ENCODE results near the gene CCDC13. TPM values are rescaled to one million over a fixed set of nuclear protein-coding genes. Genes with fewer than 3 reads are reported as not detected.

The CCDC13 gene
- total RNA-seq, 1 experiment from 2014 or later = 0.79 TPM

GRCh38 chr3:42762046-42762724 lies 10.9 kb downstream of the CCDC13 start:
- CTCF ChIA-PET = interaction anchor here (0.8 to 3.3 kb wide), 5 partner anchors 12 to 101 kb away, joined by 3 to 17 read pairs (median 4); no protein-coding TSS in a partner anchor
- no peak overlapping the region for H3K4me3 Mint-ChIP-seq
- H3K9me3 Mint-ChIP-seq = peaks cover 11% of the 10 kb centered on the region
- no peak overlapping the region for H3K27ac Mint-ChIP-seq
- POLR2A ChIA-PET = no interaction called here
- ATAC-seq (no peak), DNase-seq (ENCODE audit: low spot score) (no peak)
- peaks cover 34% of the 10 kb centered on the region for H3K4me1 Mint-ChIP-seq
- H3K36me3 Mint-ChIP-seq = peaks cover 4% of the 10 kb centered on the region
- no peak for TF ChIP-seq ZBTB43 (CRISPR knock-in tag; IDR thresholded peaks at IDR 0.05)
- TF ChIP-seq USF2 (CRISPR knock-in tag; IDR thresholded peaks at IDR 0.05) = no peak
- no peak for TF ChIP-seq GRHL2 (CRISPR knock-in tag; IDR thresholded peaks at IDR 0.05; ENCODE audit: insufficient replicate concordance, severe bottlenecking)
- no peak for TF ChIP-seq AR (CRISPR knock-in tag; IDR thresholded peaks at IDR 0.05)
- no peak for TF ChIP-seq NR3C1 (CRISPR knock-in tag; conservative IDR thresholded peaks at IDR 0.05; ENCODE audit: low read depth)
- TF ChIP-seq NFATC4 (CRISPR knock-in tag; IDR thresholded peaks at IDR 0.05) = no peak
- TF ChIP-seq STAT6 (CRISPR knock-in tag; conservative IDR thresholded peaks at IDR 0.05; ENCODE audit: low read depth) = no peak
- no peak for TF ChIP-seq GABPB1 (CRISPR knock-in tag; IDR thresholded peaks at IDR 0.05)
- TF ChIP-seq TEAD4 (CRISPR knock-in tag; IDR thresholded peaks at IDR 0.05) = no peak
- no peaks in the 10 kb centered on the region; the same call in 1 of the 2 replicates for H3K27me3 Mint-ChIP-seq (ENCODE audit: low read depth)

- no peak for ATAC-seq
- DNase-seq (ENCODE audit: low spot score) = no peak
- peaks cover 11% of the 10 kb centered on the region for H3K9me3 Mint-ChIP-seq
- no peaks in the 10 kb centered on the region; the same call in 1 of the 2 replicates for H3K27me3 Mint-ChIP-seq (ENCODE audit: low read depth)
- H3K27ac Mint-ChIP-seq = no peak overlapping the region
- no peaks in the 10 kb centered on the region for H3K4me1 Mint-ChIP-seq
- no peak for TF ChIP-seq ZNF671 (CRISPR knock-in tag; IDR thresholded peaks at IDR 0.05)
- no peak for TF ChIP-seq MXD4 (CRISPR knock-in tag; IDR thresholded peaks at IDR 0.05; ENCODE audit: borderline replicate concordance)
- no peak for TF ChIP-seq ZNF232 (CRISPR knock-in tag; IDR thresholded peaks at IDR 0.05)
- no peak for TF ChIP-seq STAT6 (CRISPR knock-in tag; conservative IDR thresholded peaks at IDR 0.05; ENCODE audit: low read depth)
- TF ChIP-seq IRF1 (CRISPR knock-in tag; IDR thresholded peaks at IDR 0.05) = no peak
- no peak for TF ChIP-seq E2F5 (CRISPR knock-in tag; IDR thresholded peaks at IDR 0.05)
- no peak for TF ChIP-seq NFE2L1 (CRISPR knock-in tag; IDR thresholded peaks at IDR 0.05)
- TF ChIP-seq MYBL2 (CRISPR knock-in tag; IDR thresholded peaks at IDR 0.05) = no peak
- TF ChIP-seq PRRX2 (CRISPR knock-in tag; IDR thresholded peaks at IDR 0.05) = no peak
- no peak for TF ChIP-seq HMGA2 (CRISPR knock-in tag; IDR thresholded peaks at IDR 0.05)
- no peak for TF ChIP-seq NR2C2 (CRISPR knock-in tag; IDR thresholded peaks at IDR 0.05)
- no peak for TF ChIP-seq TP53 (CRISPR knock-in tag; IDR thresholded peaks at IDR 0.05)
- no peak for TF ChIP-seq CREB1 (CRISPR knock-in tag; IDR thresholded peaks at IDR 0.05)
- peaks cover 4% of the 10 kb centered on the region for H3K36me3 Mint-ChIP-seq
- ChIA-PET POLR2A (no interaction called here), CTCF (interaction anchor here (0.5 to 5.1 kb wide), 7 partner anchors 9 to 123 kb away, joined by 3 to 49 read pairs (median 4); no protein-coding TSS in a partner anchor)
- H3K4me3 Mint-ChIP-seq = no peak overlapping the region
Observed at GRCh38 chr3:42758126-42758525, 14.9 kb downstream of the CCDC13 start.

Measured in WTC11 (cell line).